ENCODE results near the gene SNX2. TPM values are rescaled to one million over a fixed set of nuclear protein-coding genes. Genes with fewer than 3 reads are reported as not detected.

SNX2 gene
- total RNA-seq, 4 donors from 2014 or later = 27.3 to 337 (median 69.6) TPM

GRCh38 chr5:122870219-122870856 lies 95.5 kb downstream of the SNX2 start:
- intact Hi-C loops (cut with DNase I; ENCODE audit: low total_unique reads) (no loop called here), in situ Hi-C loops (cut with MboI; ENCODE audit: low pct_ligation_motif_present in 1 of 4, low pct_unique_long_range_greater_than_20kb in 1 of 4, low sequenced_read_pairs in 3 of 4) (no loop called here)
- WGBS, 2 donors (ENCODE audit: low coverage in 1 of 2) = 65 to 81% methylated on average over 6 to 7 of the region's 7 CpGs
- Histone ChIP-seq H3K36me3 (no peaks in the 10 kb centered on the region), H3K27ac (no peak overlapping the region), H3K27me3 (no peaks in the 10 kb centered on the region), H3K4me1 (no peaks in the 10 kb centered on the region), H3K4me3 (no peak overlapping the region), H3K9me3 (no peaks in the 10 kb centered on the region)
- no peak for DNase-seq
- no peak for TF ChIP-seq EP300 (IDR thresholded peaks at IDR 0.05; ENCODE audit: low read depth)

- H3K36me3 ChIP-seq = no peaks in the 10 kb centered on the region
- intact Hi-C loops (cut with DNase I; ENCODE audit: low total_unique reads) (no loop called here), in situ Hi-C loops (cut with MboI; ENCODE audit: low pct_ligation_motif_present in 1 of 4, low pct_unique_long_range_greater_than_20kb in 1 of 4, low sequenced_read_pairs in 3 of 4) (no loop called here)
- no peak overlapping the region for H3K4me3 ChIP-seq
- no peak for TF ChIP-seq POLR2AphosphoS5 (IDR thresholded peaks at IDR 0.05)
- no peak for TF ChIP-seq CTCF (IDR thresholded peaks at IDR 0.05)
- no peak for TF ChIP-seq EP300 (IDR thresholded peaks at IDR 0.05; ENCODE audit: low read depth)
- TF ChIP-seq POLR2A (IDR thresholded peaks at IDR 0.05) = no peak
- no peak for DNase-seq
- no peak overlapping the region for H3K27ac ChIP-seq
- WGBS, 2 donors (ENCODE audit: low coverage in 1 of 2) = 77 to 87% methylated on average over 3 to 8 of the region's 8 CpGs
- no peaks in the 10 kb centered on the region for H3K27me3 ChIP-seq
- H3K4me1 ChIP-seq = no peaks in the 10 kb centered on the region
- H3K9me3 ChIP-seq = no peaks in the 10 kb centered on the region
Measured at GRCh38 chr5:122871661-122872060, 96.8 kb downstream of the SNX2 start.

- Histone ChIP-seq H3K4me1 (peaks cover 0 to under 1% (median 0%) of the 10 kb centered on the region in 4 donors), H3K27ac (no peak overlapping the region), H3K9me3 (no peaks in the 10 kb centered on the region), H3K36me3 (no peaks in the 10 kb centered on the region), H3K27me3 (no peaks in the 10 kb centered on the region), H3K4me3 (no peak overlapping the region)
- intact Hi-C loops (cut with DNase I; ENCODE audit: low total_unique reads) = no loop called here
- TF ChIP-seq CTCF (IDR thresholded peaks at IDR 0.05) = no peak
- no peak for TF ChIP-seq POLR2A (IDR thresholded peaks at IDR 0.05)
- TF ChIP-seq POLR2AphosphoS5 (IDR thresholded peaks at IDR 0.05) = no peak
- no peak for TF ChIP-seq EP300 (IDR thresholded peaks at IDR 0.05; ENCODE audit: low read depth)
- in situ Hi-C loops (cut with MboI; ENCODE audit: low pct_ligation_motif_present in 1 of 4, low pct_unique_long_range_greater_than_20kb in 1 of 4, low sequenced_read_pairs in 3 of 4) = no loop called here
- WGBS, 2 donors (ENCODE audit: low coverage in 1 of 2) = 75 to 93% methylated on average over 3 to 4 of the region's 4 CpGs
- DNase-seq = no peak
Measured at GRCh38 chr5:122874179-122874875, 99.4 kb downstream of the SNX2 start.

- 45 to 72% methylated on average over 2 of the region's 2 CpGs for WGBS, 2 donors (ENCODE audit: low coverage in 1 of 2)
- intact Hi-C loops (cut with DNase I; ENCODE audit: low total_unique reads) (no loop called here), in situ Hi-C loops (cut with MboI; ENCODE audit: low pct_ligation_motif_present in 1 of 4, low pct_unique_long_range_greater_than_20kb in 1 of 4, low sequenced_read_pairs in 3 of 4) (no loop called here)
- H3K4me1 ChIP-seq = peaks cover 0 to 15% (median 0%) of the 10 kb centered on the region in 4 donors
- no peaks in the 10 kb centered on the region for H3K27me3 ChIP-seq
- no peak for TF ChIP-seq POLR2A (IDR thresholded peaks at IDR 0.05)
- TF ChIP-seq CTCF (IDR thresholded peaks at IDR 0.05) = no peak
- no peak for TF ChIP-seq EP300 (IDR thresholded peaks at IDR 0.05; ENCODE audit: low read depth)
- no peak for TF ChIP-seq POLR2AphosphoS5 (IDR thresholded peaks at IDR 0.05)
- H3K4me3 ChIP-seq = no peak overlapping the region
- H3K27ac ChIP-seq = no peak overlapping the region
- H3K36me3 ChIP-seq = no peaks in the 10 kb centered on the region
- DNase-seq = no peak
- no peaks in the 10 kb centered on the region for H3K9me3 ChIP-seq
Measured at GRCh38 chr5:122877518-122877917, 102.6 kb downstream of the SNX2 start.
